ENCODE results near the gene VASN. TPM values are rescaled to one million over a fixed set of nuclear protein-coding genes. Genes with fewer than 3 reads are reported as not detected.
A peak's percentile ranks its signal among the peaks of the same experiment; 100 is the strongest.

The VASN gene
- total and polyA plus RNA-seq, 2 donors from 2014 or later = 75.7 to 82.7 TPM

GRCh38 chr16:4384509-4384942, 12.9 kb downstream of the VASN start:
- Histone ChIP-seq H3K27ac (ENCODE audit: low read depth in 2 of 2, low read length in 2 of 2) (no peak overlapping the region), H3K9me3 (ENCODE audit: control insufficient read depth in 2 of 3, insufficient read depth in 1 of 3, low read length in 3 of 3) (no peaks in the 10 kb centered on the region), H3K9ac (ENCODE audit: low read length in 3 of 3) (no peak overlapping the region), H3K36me3 (ENCODE audit: control insufficient read depth in 2 of 3, insufficient read depth in 3 of 3, low read length in 3 of 3) (peaks cover 0 to 4% (median 2%) of the 10 kb centered on the region in 3 donors), H3K4me1 (ENCODE audit: control insufficient read depth in 2 of 3, insufficient read depth in 2 of 3, low read depth in 1 of 3, low read length in 3 of 3) (peaks cover 2 to 42% (median 9%) of the 10 kb centered on the region in 3 donors), H3K27me3 (ENCODE audit: control insufficient read depth, insufficient read depth, low read length) (no peaks in the 10 kb centered on the region), H3K4me3 (ENCODE audit: low read length in 3 of 3) (no peak overlapping the region)
- DNase-seq (peak in 1 of 5 donors; percentile 79), FAIRE-seq (no peak)
- intact Hi-C loops (cut with DNase I) = no loop called here
- TF ChIP-seq CTCF (IDR thresholded peaks at IDR 0.05; ENCODE audit: borderline replicate concordance, extremely low read depth, insufficient read depth) = no peak

GRCh38 chr16:4385066-4385788, 13.6 kb downstream of the VASN start:
- no peaks in the 10 kb centered on the region for H3K9me3 ChIP-seq (ENCODE audit: control insufficient read depth in 2 of 3, insufficient read depth in 1 of 3, low read length in 3 of 3)
- H3K4me3 ChIP-seq (ENCODE audit: low read length in 3 of 3) = no peak overlapping the region
- intact Hi-C loops (cut with DNase I) = no loop called here
- FAIRE-seq = no peak
- H3K9ac ChIP-seq (ENCODE audit: low read length in 3 of 3) = peak overlapping the region in 1 of 3 donors; percentile 19
- no peak for DNase-seq
- peak overlapping the region in 1 of 2 donors; percentile 41 for H3K27ac ChIP-seq (ENCODE audit: low read depth in 2 of 2, low read length in 2 of 2)
- H3K27me3 ChIP-seq (ENCODE audit: control insufficient read depth, insufficient read depth, low read length) = no peaks in the 10 kb centered on the region
- H3K36me3 ChIP-seq (ENCODE audit: control insufficient read depth in 2 of 3, insufficient read depth in 3 of 3, low read length in 3 of 3) = peaks cover 0 to 4% (median 2%) of the 10 kb centered on the region in 3 donors
- H3K4me1 ChIP-seq (ENCODE audit: control insufficient read depth in 2 of 3, insufficient read depth in 2 of 3, low read depth in 1 of 3, low read length in 3 of 3) = peaks cover 2 to 47% (median 7%) of the 10 kb centered on the region in 3 donors
- TF ChIP-seq CTCF (IDR thresholded peaks at IDR 0.05; ENCODE audit: borderline replicate concordance, extremely low read depth, insufficient read depth) = no peak

GRCh38 chr16:4385789-4386450, 14.3 kb downstream of the VASN start:
- Histone ChIP-seq H3K4me3 (ENCODE audit: low read length in 3 of 3) (no peak overlapping the region), H3K36me3 (ENCODE audit: control insufficient read depth in 2 of 3, insufficient read depth in 3 of 3, low read length in 3 of 3) (peaks cover 0 to 4% (median 2%) of the 10 kb centered on the region in 3 donors), H3K27me3 (ENCODE audit: control insufficient read depth, insufficient read depth, low read length) (no peaks in the 10 kb centered on the region), H3K27ac (ENCODE audit: low read depth in 2 of 2, low read length in 2 of 2) (peak overlapping the region; percentile 41 to 57), H3K9me3 (ENCODE audit: control insufficient read depth in 2 of 3, insufficient read depth in 1 of 3, low read length in 3 of 3) (no peaks in the 10 kb centered on the region), H3K4me1 (ENCODE audit: control insufficient read depth in 2 of 3, insufficient read depth in 2 of 3, low read depth in 1 of 3, low read length in 3 of 3) (peaks cover 0 to 41% (median under 1%) of the 10 kb centered on the region in 3 donors), H3K9ac (ENCODE audit: low read length in 3 of 3) (peak overlapping the region in 1 of 3 donors; percentile 19)
- intact Hi-C loops (cut with DNase I) = no loop called here
- no peak for TF ChIP-seq CTCF (IDR thresholded peaks at IDR 0.05; ENCODE audit: borderline replicate concordance, extremely low read depth, insufficient read depth)
- FAIRE-seq (no peak), DNase-seq (peak in 1 of 5 donors; percentile 55)
